Nephron (organoid): ENCODE results near the gene NAAA.

ENCODE experiments used
- H3K27ac Mint-ChIP-seq, 3 experiments: 2 replicates each; pipeline ENCODE4 v1.8.0; 2020; ENCODE audit warnings: mixed read lengths in 3 of 3, mild to moderate bottlenecking in 2 of 3, moderate library complexity in 1 of 3
- H3K27me3 Mint-ChIP-seq: 2 replicates; pipeline ENCODE4 v1.8.0; 2021; ENCODE audit warnings: low read depth, mild to moderate bottlenecking, moderate library complexity, mixed read lengths
- H3K36me3 Mint-ChIP-seq: 2 replicates; pipeline ENCODE4 v1.8.0; 2020; ENCODE audit warnings: low read depth, mixed read lengths
- H3K4me1 Mint-ChIP-seq: 2 replicates; pipeline ENCODE4 v1.8.0; 2020; ENCODE audit warnings: mixed read lengths
- H3K4me3 Mint-ChIP-seq, 3 experiments: 2 replicates each; pipeline ENCODE4 v1.8.0; 2020; ENCODE audit warnings: mild to moderate bottlenecking in 3 of 3, mixed read lengths in 3 of 3, moderate library complexity in 2 of 3
- H3K9me3 Mint-ChIP-seq: 2 replicates; pipeline ENCODE4 v1.8.0; 2020; ENCODE audit warnings: mixed read lengths
- TF ChIP-seq, protein P1 (sequence below), 3 experiments: fragments of 200-600 bp; sonication (generic); IDR thresholded peaks; one replicate each; pipeline ENCODE4 v1.5.0; 2021; ENCODE audit warnings: antibody characterized with exemption in 3 of 3; ENCODE audit not compliant: unreplicated experiment in 3 of 3

Gene NAAA

DNA sequence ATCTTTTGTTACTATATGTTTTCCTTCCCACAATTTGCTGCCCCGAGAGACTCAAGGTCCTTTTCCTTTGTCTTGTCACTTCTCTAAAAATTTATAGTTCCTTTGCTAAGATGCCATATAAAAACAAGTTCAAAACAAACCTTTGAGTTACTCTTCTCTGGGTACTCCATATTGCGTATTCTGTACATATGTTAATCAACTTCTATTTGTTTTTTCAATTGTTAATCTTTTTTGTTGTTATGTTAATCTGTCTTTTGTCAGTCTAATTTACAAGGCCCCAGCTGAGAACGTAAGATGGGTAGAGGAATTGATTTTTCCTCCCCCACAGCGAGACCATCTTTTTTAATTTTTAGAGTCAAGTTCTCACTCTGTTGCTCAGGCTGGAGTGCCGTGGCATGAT lies 31.4 kb downstream of the NAAA start:
- Mint-ChIP-seq H3K27me3 (no peaks in the 10 kb centered on the region), H3K4me3 (no peak overlapping the region), H3K36me3 (no peaks in the 10 kb centered on the region), H3K27ac (no peak overlapping the region), H3K4me1 (peaks cover 26% of the 10 kb centered on the region), H3K9me3 (peaks cover 9% of the 10 kb centered on the region)
- TF ChIP-seq, protein P1, sequence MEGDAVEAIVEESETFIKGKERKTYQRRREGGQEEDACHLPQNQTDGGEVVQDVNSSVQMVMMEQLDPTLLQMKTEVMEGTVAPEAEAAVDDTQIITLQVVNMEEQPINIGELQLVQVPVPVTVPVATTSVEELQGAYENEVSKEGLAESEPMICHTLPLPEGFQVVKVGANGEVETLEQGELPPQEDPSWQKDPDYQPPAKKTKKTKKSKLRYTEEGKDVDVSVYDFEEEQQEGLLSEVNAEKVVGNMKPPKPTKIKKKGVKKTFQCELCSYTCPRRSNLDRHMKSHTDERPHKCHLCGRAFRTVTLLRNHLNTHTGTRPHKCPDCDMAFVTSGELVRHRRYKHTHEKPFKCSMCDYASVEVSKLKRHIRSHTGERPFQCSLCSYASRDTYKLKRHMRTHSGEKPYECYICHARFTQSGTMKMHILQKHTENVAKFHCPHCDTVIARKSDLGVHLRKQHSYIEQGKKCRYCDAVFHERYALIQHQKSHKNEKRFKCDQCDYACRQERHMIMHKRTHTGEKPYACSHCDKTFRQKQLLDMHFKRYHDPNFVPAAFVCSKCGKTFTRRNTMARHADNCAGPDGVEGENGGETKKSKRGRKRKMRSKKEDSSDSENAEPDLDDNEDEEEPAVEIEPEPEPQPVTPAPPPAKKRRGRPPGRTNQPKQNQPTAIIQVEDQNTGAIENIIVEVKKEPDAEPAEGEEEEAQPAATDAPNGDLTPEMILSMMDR (IDR thresholded peaks at IDR 0.05; ENCODE audit: unreplicated experiment in 3 of 3): no peak

DNA sequence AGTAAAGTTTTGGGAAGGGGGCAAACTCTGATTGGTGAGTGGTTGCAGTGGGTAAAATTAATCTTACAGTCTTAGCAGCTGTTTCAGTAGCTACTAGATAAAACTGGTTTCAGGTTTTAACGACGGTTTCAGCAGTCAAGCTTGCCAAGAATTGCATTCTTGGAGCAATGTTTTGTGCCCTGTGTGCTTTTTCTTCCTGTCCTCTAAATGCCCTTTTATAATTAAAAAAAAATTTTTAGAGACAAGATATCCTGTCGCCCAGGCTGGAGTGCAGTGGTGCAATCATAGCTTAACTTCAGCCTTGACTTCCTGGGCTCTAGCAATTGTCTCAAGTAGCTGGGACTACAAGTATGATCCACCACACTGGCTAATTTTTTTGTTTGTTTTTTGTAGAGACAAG lies 32.3 kb downstream of the NAAA start:
- Mint-ChIP-seq H3K27me3 (no peaks in the 10 kb centered on the region), H3K4me3 (no peak overlapping the region), H3K9me3 (peaks cover 9% of the 10 kb centered on the region), H3K36me3 (no peaks in the 10 kb centered on the region), H3K4me1 (peaks cover 20% of the 10 kb centered on the region), H3K27ac (peak overlapping the region; percentile 9 to 76 (median 54))
- TF ChIP-seq, protein P1 (IDR thresholded peaks at IDR 0.05; ENCODE audit: unreplicated experiment in 3 of 3): no peak

DNA sequence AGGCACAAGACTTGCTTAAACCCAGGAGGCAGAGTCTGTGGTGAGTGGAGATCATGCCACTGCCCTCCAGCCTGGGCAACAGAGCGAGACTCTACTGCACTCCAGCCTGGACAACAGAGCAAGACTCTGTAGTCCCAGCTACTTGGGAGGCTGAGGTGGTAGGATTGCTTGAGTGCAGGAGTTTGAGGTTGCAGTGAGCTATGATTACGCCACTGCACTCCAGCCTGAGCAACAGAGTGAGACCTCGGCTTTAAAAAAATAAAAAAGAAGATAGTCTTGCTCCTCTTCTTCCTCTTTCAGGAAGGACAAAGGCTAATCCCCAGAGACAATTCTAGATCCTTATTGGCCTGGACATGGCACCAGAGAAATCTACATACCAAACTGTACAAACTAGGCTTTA lies 32.8 kb downstream of the NAAA start:
- Mint-ChIP-seq H3K27ac (peak overlapping the region; percentile 9 to 76 (median 54)), H3K27me3 (no peaks in the 10 kb centered on the region), H3K9me3 (peaks cover 9% of the 10 kb centered on the region), H3K36me3 (no peaks in the 10 kb centered on the region), H3K4me1 (peaks cover 14% of the 10 kb centered on the region), H3K4me3 (no peak overlapping the region)
- TF ChIP-seq, protein P1 (IDR thresholded peaks at IDR 0.05; ENCODE audit: unreplicated experiment in 3 of 3): no peak

DNA sequence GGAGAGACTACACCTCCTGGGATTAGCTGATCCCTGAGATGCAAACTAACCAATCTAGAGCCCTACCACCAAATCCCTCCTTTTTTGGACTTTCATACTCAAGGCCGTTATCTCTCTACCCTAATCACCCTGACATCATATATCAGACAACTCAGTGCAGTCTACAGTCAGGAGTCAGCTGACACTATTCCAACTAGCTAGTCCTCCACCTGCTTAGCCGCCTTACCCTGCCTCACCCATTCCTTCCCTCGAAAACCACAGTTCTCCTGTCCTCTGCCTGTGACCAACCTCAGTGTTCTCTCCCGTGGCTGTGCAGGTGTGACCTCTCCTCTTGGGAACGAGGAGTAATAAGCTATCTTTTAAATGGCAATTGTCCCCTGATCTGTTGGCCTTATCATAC lies 36.7 kb downstream of the NAAA start:
- H3K9me3 Mint-ChIP-seq: no peaks in the 10 kb centered on the region
- no peak overlapping the region for H3K4me3 Mint-ChIP-seq
- TF ChIP-seq, protein P1 (IDR thresholded peaks at IDR 0.05; ENCODE audit: unreplicated experiment in 3 of 3): no peak
- peaks cover 11% of the 10 kb centered on the region for H3K4me1 Mint-ChIP-seq
- H3K27ac Mint-ChIP-seq: no peak overlapping the region
- H3K36me3 Mint-ChIP-seq: no peaks in the 10 kb centered on the region
- no peaks in the 10 kb centered on the region for H3K27me3 Mint-ChIP-seq

DNA sequence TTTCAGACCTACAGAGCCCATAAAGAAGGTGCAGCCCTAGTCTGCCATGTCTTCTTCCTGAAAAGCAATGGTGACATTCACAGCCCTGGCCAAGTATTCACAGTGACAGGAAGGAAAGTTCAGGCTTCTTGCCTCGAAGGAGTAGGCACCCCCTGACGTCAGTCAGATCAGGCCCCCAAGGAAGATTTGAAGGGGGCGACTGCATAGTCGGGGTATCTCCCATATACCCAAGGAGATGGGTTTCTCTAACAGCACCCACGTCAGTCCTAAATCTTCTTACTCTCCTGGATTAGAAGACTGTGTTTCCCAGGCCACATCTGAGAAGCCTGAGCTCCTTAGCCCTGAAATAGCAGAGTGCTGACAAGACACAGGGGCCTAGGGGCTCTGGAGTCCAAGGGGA lies 38.5 kb downstream of the NAAA start, which contains the start of gene PPEF2:
PPEF2 (minus strand) TSS at position 101 of the 400 bp plus-strand sequence. CDS start 6,127 bp downstream, outside the sequence.
- H3K4me1 Mint-ChIP-seq: peaks cover 5% of the 10 kb centered on the region
- H3K4me3 Mint-ChIP-seq: no peak within 1 kb of the TSS
- TF ChIP-seq, protein P1 (IDR thresholded peaks at IDR 0.05; ENCODE audit: unreplicated experiment in 3 of 3): no peak
- H3K27me3 Mint-ChIP-seq: no peaks in the 10 kb centered on the region
- no peak within 1 kb of the TSS for H3K27ac Mint-ChIP-seq
- H3K36me3 Mint-ChIP-seq: no peaks in the 10 kb centered on the region
- peaks cover 3% of the 10 kb centered on the region for H3K9me3 Mint-ChIP-seq

DNA sequence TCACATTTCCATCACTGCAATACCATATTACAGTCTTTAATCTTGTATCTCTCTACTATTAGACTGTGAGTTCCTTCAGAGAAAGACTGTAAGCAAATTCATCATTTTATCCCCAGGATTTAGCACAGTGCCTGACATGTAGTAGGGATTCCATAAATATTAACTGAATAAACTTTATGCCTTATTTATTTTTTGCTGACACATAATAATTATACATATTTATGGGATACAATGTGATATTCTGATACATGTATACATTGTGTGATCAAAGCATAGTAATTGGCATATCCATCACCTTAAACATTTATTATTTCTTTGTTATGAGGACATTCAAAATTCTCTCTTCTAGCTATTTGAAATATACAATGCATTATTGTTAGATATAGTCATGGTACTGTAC lies 42.3 kb downstream of the NAAA start:
- Mint-ChIP-seq H3K4me3 (no peak overlapping the region), H3K27me3 (no peaks in the 10 kb centered on the region), H3K27ac (no peak overlapping the region), H3K4me1 (no peaks in the 10 kb centered on the region), H3K9me3 (peaks cover 3% of the 10 kb centered on the region), H3K36me3 (no peaks in the 10 kb centered on the region)
- TF ChIP-seq, protein P1 (IDR thresholded peaks at IDR 0.05; ENCODE audit: unreplicated experiment in 3 of 3): no peak
